GM12872 (cell line): ENCODE data around the gene TSPAN9.

Experiments used
- TF ChIP-seq, protein P1 (sequence below): IDR thresholded peaks from 3 replicates; pipeline ENCODE4 v1.5.1; 2011; ENCODE audit warnings: low read depth, mild to moderate bottlenecking, low read length, moderate library complexity; ENCODE audit not compliant: insufficient read depth

Gene TSPAN9

DNA sequence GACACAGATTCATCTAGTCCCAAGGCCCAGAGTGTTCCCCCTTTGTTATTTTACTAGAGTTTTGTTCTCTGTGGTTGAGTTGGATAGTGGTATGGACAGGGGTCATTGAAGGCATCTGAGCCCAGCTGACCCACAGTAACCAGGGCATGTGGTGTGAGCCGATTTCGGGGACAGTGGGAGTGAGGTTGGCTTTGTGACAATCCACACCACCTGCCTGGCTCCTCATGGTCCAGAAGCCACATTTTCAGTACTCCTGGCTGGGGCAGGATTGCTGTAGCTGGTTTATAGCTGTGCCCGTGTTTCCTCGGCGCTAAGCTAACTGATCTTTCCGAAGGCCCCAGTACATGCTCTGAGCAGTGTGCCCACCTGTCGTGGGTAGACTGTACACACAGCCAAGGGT lies 116.0 kb downstream of the TSPAN9 start:
- TF ChIP-seq, protein P1, sequence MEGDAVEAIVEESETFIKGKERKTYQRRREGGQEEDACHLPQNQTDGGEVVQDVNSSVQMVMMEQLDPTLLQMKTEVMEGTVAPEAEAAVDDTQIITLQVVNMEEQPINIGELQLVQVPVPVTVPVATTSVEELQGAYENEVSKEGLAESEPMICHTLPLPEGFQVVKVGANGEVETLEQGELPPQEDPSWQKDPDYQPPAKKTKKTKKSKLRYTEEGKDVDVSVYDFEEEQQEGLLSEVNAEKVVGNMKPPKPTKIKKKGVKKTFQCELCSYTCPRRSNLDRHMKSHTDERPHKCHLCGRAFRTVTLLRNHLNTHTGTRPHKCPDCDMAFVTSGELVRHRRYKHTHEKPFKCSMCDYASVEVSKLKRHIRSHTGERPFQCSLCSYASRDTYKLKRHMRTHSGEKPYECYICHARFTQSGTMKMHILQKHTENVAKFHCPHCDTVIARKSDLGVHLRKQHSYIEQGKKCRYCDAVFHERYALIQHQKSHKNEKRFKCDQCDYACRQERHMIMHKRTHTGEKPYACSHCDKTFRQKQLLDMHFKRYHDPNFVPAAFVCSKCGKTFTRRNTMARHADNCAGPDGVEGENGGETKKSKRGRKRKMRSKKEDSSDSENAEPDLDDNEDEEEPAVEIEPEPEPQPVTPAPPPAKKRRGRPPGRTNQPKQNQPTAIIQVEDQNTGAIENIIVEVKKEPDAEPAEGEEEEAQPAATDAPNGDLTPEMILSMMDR = no peak

DNA sequence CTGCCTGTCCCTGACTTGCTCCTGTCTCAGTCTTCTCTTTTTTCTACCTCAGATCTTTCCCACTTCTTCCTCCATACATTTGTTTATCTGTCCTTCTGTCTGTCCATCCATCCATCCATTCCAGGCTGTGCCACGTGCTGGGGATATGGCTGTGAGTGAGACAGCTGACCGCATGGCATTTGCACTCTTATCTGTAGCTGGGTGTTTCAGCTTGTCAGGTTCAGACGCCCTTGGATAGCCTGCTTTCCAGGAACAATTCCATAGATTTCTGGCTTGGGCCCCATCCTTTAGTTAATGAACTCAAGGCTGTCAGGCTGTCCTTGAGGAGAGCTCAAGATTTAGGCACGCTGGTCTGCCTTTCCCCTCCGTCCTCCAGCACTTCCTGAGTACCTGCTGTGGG lies 116.6 kb downstream of the TSPAN9 start:
- TF ChIP-seq, protein P1 = no peak

DNA sequence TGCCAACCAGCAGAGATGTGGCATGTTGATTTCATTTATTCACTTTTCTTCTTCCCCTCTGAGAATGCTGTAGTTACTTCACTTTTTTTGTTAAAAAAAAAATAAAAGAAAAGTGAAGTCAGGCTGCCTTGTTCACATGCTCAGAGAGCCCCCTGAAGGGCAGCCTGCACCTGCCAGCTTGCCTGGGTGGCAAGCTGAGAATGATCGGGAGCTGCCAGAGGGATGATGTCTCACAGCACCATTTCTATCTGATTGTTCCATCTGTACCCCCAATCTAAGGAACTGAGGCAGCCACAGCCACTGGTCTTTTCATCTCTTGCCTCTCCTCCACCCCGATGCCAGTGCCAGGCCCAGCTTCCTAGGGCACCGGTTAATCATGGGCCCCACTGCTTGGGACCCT lies 118.2 kb downstream of the TSPAN9 start:
- TF ChIP-seq, protein P1 = no peak

DNA sequence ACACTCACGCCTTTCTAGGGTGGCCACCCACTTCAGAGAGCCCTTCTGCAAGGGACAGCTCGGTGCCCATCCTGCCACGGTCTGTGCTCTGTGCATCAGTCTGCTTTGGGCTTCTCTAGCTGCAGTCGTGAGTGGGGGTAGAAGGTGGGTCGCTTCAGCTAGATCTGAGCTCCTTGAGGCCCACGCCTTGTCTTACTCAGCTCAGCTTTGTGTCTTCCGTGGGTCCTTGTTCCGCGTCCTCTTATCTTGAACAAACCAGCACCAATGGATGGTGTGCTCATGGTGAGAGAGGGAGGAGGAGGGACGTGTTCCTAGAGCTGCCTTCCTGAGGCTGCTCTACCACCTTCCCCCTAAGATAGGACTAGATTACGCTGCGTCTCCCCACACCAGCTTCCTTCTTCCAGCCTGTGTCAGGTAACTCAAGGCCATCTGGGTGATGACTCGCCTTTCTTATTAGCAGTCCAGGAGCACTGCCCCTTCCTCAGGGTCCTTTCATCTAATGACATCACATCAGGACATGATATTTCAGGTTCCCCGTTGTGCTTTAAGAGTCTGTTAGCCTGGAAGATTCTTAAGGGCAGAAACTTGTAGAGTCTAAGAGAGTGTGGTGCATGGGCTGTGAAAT lies 118.8 kb downstream of the TSPAN9 start:
- TF ChIP-seq, protein P1 = no peak

DNA sequence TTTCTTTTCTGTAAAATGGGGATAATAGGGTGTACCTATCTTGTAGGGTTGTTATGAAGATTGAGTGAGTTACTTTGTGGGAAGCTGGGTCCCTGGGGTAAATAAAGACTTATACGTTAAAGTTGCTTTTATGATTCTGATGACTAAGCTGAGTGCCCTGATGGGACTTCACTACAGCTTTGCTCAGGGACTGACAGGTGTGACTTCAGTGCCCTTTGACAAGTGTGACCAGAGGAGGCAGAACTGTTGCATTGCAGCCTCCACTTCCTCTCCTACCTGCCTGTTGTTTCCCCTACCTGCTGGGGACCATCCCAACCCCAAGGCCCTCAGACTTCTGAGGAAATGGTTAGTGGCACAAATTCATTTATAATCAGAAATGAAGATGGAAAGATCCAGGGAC lies 119.3 kb downstream of the TSPAN9 start:
- TF ChIP-seq, protein P1 = no peak

DNA sequence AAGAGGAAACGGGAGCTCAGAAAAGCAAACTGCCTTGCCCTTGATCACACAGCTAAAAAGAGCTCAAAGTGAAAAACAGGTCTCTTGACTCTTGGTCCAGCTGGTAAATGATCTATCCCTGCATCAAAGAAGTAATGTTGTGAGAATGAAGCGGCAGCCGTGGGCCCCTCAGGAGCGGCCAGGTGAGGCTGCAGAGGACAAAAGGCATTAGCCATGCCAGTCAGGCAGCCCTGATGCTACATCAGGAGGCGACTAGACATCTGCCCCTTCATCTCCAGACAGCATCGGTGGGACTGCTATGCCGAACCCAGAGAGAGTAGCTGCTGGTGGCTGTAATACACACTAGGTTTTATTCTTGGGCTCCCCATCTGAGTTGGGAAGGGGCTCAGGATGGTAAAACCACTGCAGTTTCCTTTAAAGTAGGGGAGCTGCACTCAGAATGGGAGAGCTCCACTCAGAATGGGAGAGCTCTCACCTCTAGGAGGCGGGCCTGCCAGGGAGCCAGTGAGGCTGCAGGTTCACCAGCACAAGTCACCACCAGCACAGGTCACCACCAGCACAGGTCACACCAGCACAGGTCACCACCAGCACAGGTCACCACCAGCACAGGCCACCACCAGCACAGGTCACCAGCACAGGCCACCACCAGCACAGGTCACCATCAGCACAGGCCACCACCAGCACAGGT lies 120.1 kb downstream of the TSPAN9 start:
- TF ChIP-seq, protein P1 = no peak

DNA sequence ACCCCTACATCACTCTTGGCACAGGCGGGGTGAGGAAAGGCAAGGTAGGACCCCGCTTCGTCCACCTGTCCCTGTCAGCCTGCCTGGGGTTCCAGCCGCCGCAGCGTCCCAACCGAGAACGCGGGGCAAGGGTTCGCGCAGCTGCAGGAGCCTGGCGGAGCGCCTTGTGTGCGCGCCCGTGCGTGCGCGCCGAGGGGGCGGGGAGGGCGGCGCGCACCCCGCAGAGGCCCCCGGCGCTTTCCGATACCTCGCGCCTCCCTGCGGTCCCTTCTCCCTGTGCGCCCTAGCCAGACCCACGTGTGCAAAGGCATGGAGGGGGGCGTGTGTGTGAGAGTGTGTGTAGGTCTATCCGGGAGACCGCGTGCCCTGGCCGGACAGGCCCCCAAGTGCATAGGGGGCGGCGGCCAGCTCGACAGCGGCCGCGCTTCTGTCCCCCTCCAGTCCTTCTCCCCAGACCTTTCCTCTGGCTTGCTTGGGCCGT lies 122.4 kb downstream of the TSPAN9 start:
- TF ChIP-seq, protein P1 = no peak
